GM15510 (cell line): Measurements from ENCODE around the gene CTU1.

Experiments used
- POLR2A ChIP-seq: IDR thresholded peaks from 3 replicates; pipeline ENCODE4 v1.6.1; 2011; ENCODE audit warnings: borderline replicate concordance; ENCODE audit not compliant: insufficient read length; ENCODE audit errors: extremely low read depth

Gene CTU1

GRCh38 chr19:51137792-51138425 lies 29.7 kb upstream of the CTU1 start:
- TF ChIP-seq POLR2A: no peak

GRCh38 chr19:51136851-51137551 lies 28.8 kb upstream of the CTU1 start:
- no peak for TF ChIP-seq POLR2A

GRCh38 chr19:51135986-51136762 lies 28.0 kb upstream of the CTU1 start:
- no peak for TF ChIP-seq POLR2A

- TF ChIP-seq POLR2A: no peak
These were observed 26.8 kb upstream of the CTU1 start for GRCh38 chr19:51135004-51135403.

GRCh38 chr19:51131780-51132680 lies 23.8 kb upstream of the CTU1 start:
- no peak for TF ChIP-seq POLR2A

GRCh38 chr19:51129716-51130115 lies 21.5 kb upstream of the CTU1 start:
- no peak for TF ChIP-seq POLR2A

- no peak for TF ChIP-seq POLR2A
These were observed 20.0 kb upstream of the CTU1 start for GRCh38 chr19:51128227-51128626.

GRCh38 chr19:51127755-51128154 lies 19.5 kb upstream of the CTU1 start:
- TF ChIP-seq POLR2A: no peak

GRCh38 chr19:51127032-51127431 lies 18.8 kb upstream of the CTU1 start:
- TF ChIP-seq POLR2A: no peak

GRCh38 chr19:51125421-51126075 lies 17.3 kb upstream of the CTU1 start:
- TF ChIP-seq POLR2A: no peak

- no peak for TF ChIP-seq POLR2A
These were observed 16.5 kb upstream of the CTU1 start, which contains the start of gene SIGLEC9 for GRCh38 chr19:51124729-51125128. SIGLEC9 (plus strand) TSS chr19:51124906; CDS start chr19:51124975, 69 bp downstream.

- TF ChIP-seq POLR2A: no peak
These were observed 16.0 kb upstream of the CTU1 start for GRCh38 chr19:51124216-51124615.

GRCh38 chr19:51123802-51124201 lies 15.6 kb upstream of the CTU1 start:
- TF ChIP-seq POLR2A: no peak

GRCh38 chr19:51123381-51123800 lies 15.2 kb upstream of the CTU1 start:
- TF ChIP-seq POLR2A: no peak
